ENCODE measurements around the gene CNOT11. TPM values are rescaled to one million over a fixed set of nuclear protein-coding genes. Genes with fewer than 3 reads are reported as not detected.

CNOT11 gene
- total RNA-seq, 4 donors from 2014 or later = 19.7 to 31.2 (median 21.6) TPM

- TF ChIP-seq POLR2A (IDR thresholded peaks at IDR 0.05) = no peak
- TF ChIP-seq CTCF (IDR thresholded peaks at IDR 0.05) = no peak
- Histone ChIP-seq H3K9me3 (no peaks in the 10 kb centered on the region), H3K36me3 (no peaks in the 10 kb centered on the region), H3K27me3 (no peaks in the 10 kb centered on the region), H3K4me1 (peaks cover 0 to 5% of the 10 kb centered on the region in 2 donors), H3K4me3 (peak overlapping the region; percentile 49 to 68), H3K27ac (peak overlapping the region; percentile 85 to 86)
- intact Hi-C loops (cut with DNase I; ENCODE audit: low total_unique reads) = no loop called here
- DNase-seq = peak; percentile 26 to 33
These were observed 55.3 kb downstream of the CNOT11 start for GRCh38 chr2:101307950-101308431.

- Histone ChIP-seq H3K36me3 (no peaks in the 10 kb centered on the region), H3K4me1 (peaks cover 0 to 5% of the 10 kb centered on the region in 2 donors), H3K27ac (peak within 1 kb of the TSS; percentile 85 to 86), H3K27me3 (no peaks in the 10 kb centered on the region), H3K9me3 (no peaks in the 10 kb centered on the region), H3K4me3 (peak within 1 kb of the TSS; percentile 49 to 68)
- peak; percentile 89 to 94 for DNase-seq
- TF ChIP-seq CTCF (IDR thresholded peaks at IDR 0.05) (peak in 3 of 4 experiments; percentile 9 to 60 (median 44)), POLR2A (IDR thresholded peaks at IDR 0.05) (peak; percentile 90 to 98)
- intact Hi-C loops (cut with DNase I; ENCODE audit: low total_unique reads) = no loop called here
These were observed 55.9 kb downstream of the CNOT11 start, which contains the start of gene RNF149 for GRCh38 chr2:101308432-101309210. Gene RNF149 (minus strand): TSS chr2:101308701. CDS start chr2:101308588, 113 bp downstream.

GRCh38 chr2:101310090-101310833 is 57.6 kb downstream of the CNOT11 start:
- DNase-seq = no peak
- intact Hi-C loops (cut with DNase I; ENCODE audit: low total_unique reads) = no loop called here
- no peak for TF ChIP-seq POLR2A (IDR thresholded peaks at IDR 0.05)
- TF ChIP-seq CTCF (IDR thresholded peaks at IDR 0.05) = no peak
- Histone ChIP-seq H3K27me3 (no peaks in the 10 kb centered on the region), H3K4me1 (no peaks in the 10 kb centered on the region), H3K36me3 (no peaks in the 10 kb centered on the region), H3K4me3 (no peak overlapping the region), H3K9me3 (no peaks in the 10 kb centered on the region), H3K27ac (no peak overlapping the region)

GRCh38 chr2:101310834-101311695 is 58.4 kb downstream of the CNOT11 start:
- H3K9me3 ChIP-seq = no peaks in the 10 kb centered on the region
- H3K4me3 ChIP-seq = no peak overlapping the region
- H3K27me3 ChIP-seq = no peaks in the 10 kb centered on the region
- no peaks in the 10 kb centered on the region for H3K36me3 ChIP-seq
- DNase-seq = no peak
- no peak overlapping the region for H3K27ac ChIP-seq
- TF ChIP-seq CTCF (IDR thresholded peaks at IDR 0.05) (no peak), POLR2A (IDR thresholded peaks at IDR 0.05) (no peak)
- no peaks in the 10 kb centered on the region for H3K4me1 ChIP-seq
- intact Hi-C loops (cut with DNase I; ENCODE audit: low total_unique reads) = no loop called here

All from uterus (tissue), 4 donors.